PC-3 (cell line): ENCODE measurements around the gene ZXDC. TPM values are rescaled to one million over a fixed set of nuclear protein-coding genes. Genes with fewer than 3 reads are reported as not detected.

Experiments used
- ATAC-seq: fragments of 200-7000 bp; cut with Tn5 transposase; 2 replicates; pipeline ENCODE4 v1.9.1; 2020; ENCODE audit warnings: mild to moderate bottlenecking, moderate library complexity
- BruUV-seq: library from RNA; stranded (reverse); fragments of 400-500 nt; replicated peaks from 2 replicates; lab custom pipeline; 2021; lab: Mats Ljungman, UMichigan
- CTCF ChIA-PET: fragments of 300-600 bp; sonication (Branson Sonifier 250); formaldehyde crosslinking; loops from one replicate; lab custom pipeline; 2022; ENCODE audit warnings: antibody characterized with exemption; lab: Charles Lee
- POLR2A ChIA-PET: fragments of 300-600 bp; sonication (Branson Sonifier 250); formaldehyde crosslinking; loops from one replicate; lab custom pipeline; 2022; ENCODE audit warnings: antibody characterized with exemption; ENCODE audit not compliant: unreplicated experiment; lab: Charles Lee
- DNase-seq: peaks from one replicate; pipeline ENCODE4 v3.0.0-alpha.2; 2015
- H2AFZ ChIP-seq: fragments of 300-600 bp; sonication (generic); 2 replicates; pipeline ENCODE4 v1.6.0; 2016; ENCODE audit warnings: antibody characterized with exemption, low read length
- H3F3A ChIP-seq: fragments of 300-600 bp; sonication (generic); one replicate; pipeline ENCODE4 v1.6.0; 2017; ENCODE audit warnings: antibody characterized with exemption, low read length, control low read depth, mild to moderate bottlenecking; ENCODE audit not compliant: unreplicated experiment
- H3K27ac ChIP-seq: fragments of 300-600 bp; sonication (generic); 2 replicates; pipeline ENCODE4 v1.5.1; 2016; ENCODE audit warnings: mild to moderate bottlenecking, low read length
- H3K27me3 ChIP-seq: fragments of 300-600 bp; sonication (generic); 2 replicates; pipeline ENCODE4 v1.6.1; 2016; ENCODE audit warnings: low read length, mixed read lengths
- H3K36me3 ChIP-seq: fragments of 300-600 bp; sonication (generic); 2 replicates; pipeline ENCODE4 v1.6.1; 2016; ENCODE audit warnings: low read depth, mixed run types, low read length, mixed read lengths
- H3K4me1 ChIP-seq: fragments of 300-600 bp; sonication (generic); 2 replicates; pipeline ENCODE4 v1.5.1; 2016; ENCODE audit warnings: low read length; ENCODE audit not compliant: insufficient read depth
- H3K4me2 ChIP-seq: fragments of 300-600 bp; sonication (generic); 2 replicates; pipeline ENCODE4 v1.6.0; 2016; ENCODE audit warnings: low read length
- H3K4me3 ChIP-seq: fragments of 300-600 bp; sonication (generic); 2 replicates; pipeline ENCODE4 v1.5.1; 2016; ENCODE audit warnings: mild to moderate bottlenecking, low read length, mixed read lengths
- H3K79me2 ChIP-seq: fragments of 300-600 bp; sonication (generic); 2 replicates; pipeline ENCODE4 v1.6.1; 2017; ENCODE audit warnings: low read length, mixed read lengths
- H3K9ac ChIP-seq: fragments of 300-600 bp; sonication (generic); 2 replicates; pipeline ENCODE4 v1.6.0; 2016; ENCODE audit warnings: mild to moderate bottlenecking, low read length
- H3K9me2 ChIP-seq: fragments of 300-600 bp; sonication (generic); replicated peaks from 2 replicates; pipeline ENCODE4 v1.6.1; 2016; ENCODE audit warnings: mixed run types, low read length, mixed read lengths
- H3K9me3 ChIP-seq: fragments of 300-600 bp; sonication (generic); 2 replicates; pipeline ENCODE4 v1.6.1; 2016; ENCODE audit warnings: low read length, mixed read lengths
- H4K20me1 ChIP-seq: fragments of 300-600 bp; sonication (generic); 2 replicates; pipeline ENCODE4 v1.6.1; 2016; ENCODE audit warnings: low read length, mixed read lengths
- CTCF ChIP-seq: fragments of 300-600 bp; sonication (generic); conservative IDR thresholded peaks from 2 replicates; pipeline ENCODE4 v1.5.1; 2017; ENCODE audit warnings: antibody characterized with exemption, low read depth, mild to moderate bottlenecking, low read length
- EZH2 ChIP-seq: fragments of 300-600 bp; sonication (generic); IDR thresholded peaks from one replicate; pipeline ENCODE4 v1.6.1; 2017; ENCODE audit warnings: antibody characterized with exemption, mild to moderate bottlenecking, low read length; ENCODE audit not compliant: unreplicated experiment
- EZH2phosphoT487 ChIP-seq: fragments of 300-600 bp; sonication (generic); IDR thresholded peaks from 2 replicates; pipeline ENCODE4 v1.6.1; 2018; ENCODE audit warnings: mild to moderate bottlenecking, antibody characterized with exemption, low read length, borderline replicate concordance
- intact Hi-C: fragments of 100-400 bp; cut with micrococcal nuclease; formaldehyde crosslinking; loops from 2 replicates; pipeline ENCODE4 v1.9.0; 2023
- total RNA-seq: library from RNA; depleted of rRNA; stranded (reverse); fragments of >200 nt; gene quantifications from 2 replicates; pipeline ENCODE4 v1.2.3, GENCODE V29; 2014

The ZXDC gene
- total RNA-seq, 1 experiment from 2014 or later = 18.7 TPM

DNA sequence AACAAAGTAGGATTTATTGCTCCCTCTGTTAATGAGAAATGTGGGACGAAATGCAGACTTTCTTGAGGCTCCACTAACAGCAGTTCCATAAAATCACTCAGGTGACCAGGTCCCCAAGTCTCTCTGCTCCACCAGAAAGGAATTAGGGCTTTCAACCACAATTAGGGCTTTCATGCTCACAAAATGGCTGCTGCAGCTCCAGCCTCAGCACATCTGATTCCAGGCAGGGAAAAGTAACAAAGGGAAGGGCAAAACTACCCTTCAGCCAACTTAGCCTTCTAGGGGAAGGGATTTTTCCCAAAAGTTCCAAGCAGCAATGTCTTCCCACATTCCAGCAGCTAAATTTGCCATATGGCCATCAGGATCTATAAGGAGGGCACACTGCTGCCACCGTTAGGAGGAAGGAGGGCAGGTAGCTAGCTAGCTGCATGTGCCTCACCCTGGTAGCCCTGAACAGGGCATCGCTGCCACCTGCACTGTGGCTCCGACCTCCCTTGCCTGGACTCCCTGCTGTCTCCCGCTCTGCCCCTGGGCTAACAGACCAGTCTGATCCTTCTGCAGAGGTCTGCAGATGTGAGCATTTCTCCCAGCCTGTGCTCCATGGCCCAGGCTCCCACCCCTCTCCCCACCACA is 68.2 kb downstream of the ZXDC start:
- no peaks in the 10 kb centered on the region for H3K79me2 ChIP-seq
- no peak overlapping the region for H3K27ac ChIP-seq
- DNase-seq (peak; percentile 4), ATAC-seq (no peak)
- no peaks in the 10 kb centered on the region for H3K9me2 ChIP-seq
- no peak overlapping the region for H2AFZ ChIP-seq
- H3K36me3 ChIP-seq = no peaks in the 10 kb centered on the region
- H3K4me2 ChIP-seq = no peak overlapping the region
- CTCF ChIA-PET = no interaction called here
- H3K9me3 ChIP-seq = no peaks in the 10 kb centered on the region
- no peak overlapping the region for H3K9ac ChIP-seq
- TF ChIP-seq CTCF = peak; percentile 19; the same call in 1 of the 2 replicates
- no peak for TF ChIP-seq EZH2phosphoT487
- H4K20me1 ChIP-seq = no peaks in the 10 kb centered on the region
- intact Hi-C loops = no loop called here
- H3F3A ChIP-seq = no peaks in the 10 kb centered on the region
- no peaks in the 10 kb centered on the region for H3K4me1 ChIP-seq
- no peak overlapping the region for H3K4me3 ChIP-seq
- peaks cover 22% of the 10 kb centered on the region; the same call in 1 of the 2 replicates for H3K27me3 ChIP-seq
- POLR2A ChIA-PET = no interaction called here
- no TSS peak for BruUV-seq

- H3K4me2 ChIP-seq = no peak overlapping the region
- no peaks in the 10 kb centered on the region for H3F3A ChIP-seq
- no peaks in the 10 kb centered on the region for H3K36me3 ChIP-seq
- no peak overlapping the region for H3K9ac ChIP-seq
- H3K4me1 ChIP-seq = no peaks in the 10 kb centered on the region
- H3K27me3 ChIP-seq = peaks cover 17% of the 10 kb centered on the region; the same call in 1 of the 2 replicates
- intact Hi-C loops = no loop called here
- CTCF ChIA-PET = no interaction called here
- ATAC-seq = no peak
- no peak overlapping the region for H2AFZ ChIP-seq
- H3K9me2 ChIP-seq = no peaks in the 10 kb centered on the region
- no peak for DNase-seq
- no peaks in the 10 kb centered on the region for H3K9me3 ChIP-seq
- H3K4me3 ChIP-seq = no peak overlapping the region
- no peak for TF ChIP-seq EZH2
- no peak for TF ChIP-seq CTCF
- no peak for TF ChIP-seq EZH2phosphoT487
- no peaks in the 10 kb centered on the region for H4K20me1 ChIP-seq
- no peak overlapping the region for H3K27ac ChIP-seq
- BruUV-seq = no TSS peak
- POLR2A ChIA-PET = no interaction called here
- H3K79me2 ChIP-seq = no peaks in the 10 kb centered on the region
These were observed 69.0 kb downstream of the ZXDC start for GRCh38 chr3:126406389-126407296.
